ENCODE data around the gene RGS8. TPM values are rescaled to one million over a fixed set of nuclear protein-coding genes. Genes with fewer than 3 reads are reported as not detected.

RGS8 gene, protein sequence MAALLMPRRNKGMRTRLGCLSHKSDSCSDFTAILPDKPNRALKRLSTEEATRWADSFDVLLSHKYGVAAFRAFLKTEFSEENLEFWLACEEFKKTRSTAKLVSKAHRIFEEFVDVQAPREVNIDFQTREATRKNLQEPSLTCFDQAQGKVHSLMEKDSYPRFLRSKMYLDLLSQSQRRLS
- not detected in 2 replicates for total RNA-seq

DNA sequence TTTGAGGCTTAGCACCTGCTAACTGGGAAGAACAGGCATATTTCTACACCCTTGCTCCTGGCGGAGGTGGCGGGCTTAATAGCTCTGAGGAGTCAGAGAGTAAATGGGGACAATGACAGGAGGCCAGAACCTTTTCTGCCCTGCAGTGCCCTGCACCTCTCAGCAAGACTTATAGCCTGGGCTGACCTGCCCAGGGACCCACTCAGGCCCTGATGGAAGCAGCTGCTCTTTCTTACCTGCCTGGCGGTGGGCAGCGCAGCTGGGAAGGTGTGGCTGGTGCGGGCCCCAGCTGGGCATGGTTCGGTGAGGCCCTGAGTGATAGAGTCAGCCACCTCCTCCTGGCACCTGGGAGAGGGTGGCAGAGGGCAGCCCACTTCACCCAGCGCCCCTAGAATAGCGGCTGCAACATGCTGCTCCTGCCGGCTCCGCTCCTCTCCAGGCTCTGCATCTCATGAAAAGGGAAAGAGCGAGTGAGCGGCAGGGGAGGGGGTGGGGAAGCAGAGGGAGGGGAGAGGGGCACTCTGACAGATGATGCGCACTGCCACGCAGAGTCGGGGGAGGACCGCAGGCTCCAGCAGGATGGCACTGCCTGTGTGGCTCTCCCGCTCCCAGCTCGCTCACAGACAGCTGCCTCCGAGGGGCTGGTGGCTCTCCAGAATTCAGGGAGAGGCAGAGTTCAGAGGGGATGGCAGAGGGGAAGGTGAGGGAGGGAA is at the start of gene RGS8:
TSS of gene RGS8 (minus strand) at position 472 of the 713 bp plus-strand sequence. CDS start 14,938 bp downstream, outside the sequence.

Other genes starting within 250 kb of the RGS8 start
- gene RGSL1, start 234.4 kb downstream of the RGS8 start, total RNA-seq = not detected in 2 replicates
- 7.0 and 13.4 TPM in 2 replicates for gene RNASEL, start 95.3 kb downstream of the RGS8 start, total RNA-seq
- 2.8 and 3.1 TPM in 2 replicates for gene RGS16, start 80.2 kb downstream of the RGS8 start, total RNA-seq
- gene NPL, start 105.2 kb upstream of the RGS8 start, total RNA-seq = 4.5 and 4.6 TPM in 2 replicates
- gene DHX9, start 154.8 kb upstream of the RGS8 start, total RNA-seq = 96.3 and 114 TPM in 2 replicates